Measurements from ENCODE around the gene SYCE3.

Gene SYCE3

DNA sequence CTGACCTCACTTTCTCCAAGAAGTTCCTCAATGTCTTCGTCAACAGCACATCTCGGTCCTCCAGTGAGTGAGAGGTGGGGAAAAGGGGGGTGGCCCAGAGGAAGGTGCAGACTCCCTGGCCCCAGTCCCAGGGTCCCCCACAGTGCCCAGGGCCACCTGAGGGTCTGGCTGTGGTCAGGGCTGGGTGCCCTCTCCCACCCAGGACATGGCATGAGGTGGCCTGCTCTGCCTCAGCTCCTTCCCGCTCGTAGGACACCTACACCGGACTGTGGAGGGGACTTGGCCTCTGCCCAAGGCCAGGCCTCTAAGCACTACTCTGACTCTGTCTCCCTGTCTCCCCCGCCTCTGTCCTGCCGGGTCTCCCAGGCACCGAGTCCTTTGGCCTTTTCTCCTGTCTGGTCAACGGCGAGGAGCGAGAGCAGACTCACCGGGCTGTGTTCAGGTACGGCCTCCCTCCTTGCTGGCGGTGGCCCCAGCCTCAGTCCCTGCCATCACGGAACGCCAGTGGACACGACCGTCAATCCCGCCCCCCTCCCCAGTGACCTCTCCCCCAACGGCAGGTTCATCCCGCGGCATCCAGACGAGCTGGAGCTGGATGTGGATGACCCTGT lies 42.4 kb upstream of the SYCE3 start:
- peaks cover 52 to 81% of the 10 kb centered on the region in 2 experiments for H3K27me3 ChIP-seq (ENCODE audit: control insufficient read depth in 1 of 2, insufficient read depth in 1 of 2, low read length in 2 of 2)
- DNase-seq = no peak
- no peak overlapping the region for H3K4me2 ChIP-seq (ENCODE audit: low read length, poor library complexity, severe bottlenecking)
- H3K36me3 ChIP-seq (ENCODE audit: control insufficient read depth in 1 of 2, insufficient read depth in 2 of 2, low read depth in 1 of 2, low read length in 2 of 2) = peaks cover 0 to 7% of the 10 kb centered on the region in 2 experiments
- 95% methylated on average over 16 of the region's 23 CpGs for WGBS
- no peak overlapping the region for H3K18ac ChIP-seq (ENCODE audit: low read depth in 1 of 2, low read length in 2 of 2)
- no peak overlapping the region for H2BK120ac ChIP-seq (ENCODE audit: low read depth, low read length)
- H2AK5ac ChIP-seq (ENCODE audit: low read length, severe bottlenecking) = no peak overlapping the region
- no peak overlapping the region for H2BK5ac ChIP-seq (ENCODE audit: low read depth, low read length, poor library complexity, severe bottlenecking)
- peaks cover 4% of the 10 kb centered on the region for H3K4me1 ChIP-seq (ENCODE audit: control insufficient read depth, insufficient read depth, low read depth, low read length)
- no peak overlapping the region for H3K23ac ChIP-seq (ENCODE audit: low read length in 2 of 2)
- no peaks in the 10 kb centered on the region for H3K79me1 ChIP-seq (replicated peaks; ENCODE audit: low read length, poor library complexity, severe bottlenecking)
- H3K27ac ChIP-seq (ENCODE audit: low read length, poor library complexity, severe bottlenecking) = no peak overlapping the region
- no peak overlapping the region for H3K4me3 ChIP-seq (ENCODE audit: insufficient read depth in 1 of 2, low read depth in 1 of 2, low read length in 2 of 2)
- no peak overlapping the region for H2BK12ac ChIP-seq (ENCODE audit: low read length in 2 of 2)
- H2AFZ ChIP-seq (ENCODE audit: low read depth, low read length) = no peak overlapping the region
- H4K8ac ChIP-seq (ENCODE audit: low read length) = no peak overlapping the region
- no peak overlapping the region for H3K14ac ChIP-seq (ENCODE audit: low read length in 2 of 2)
- no peaks in the 10 kb centered on the region for H3K9me3 ChIP-seq (ENCODE audit: control insufficient read depth, low read length)
- no peak overlapping the region for H3K9ac ChIP-seq (ENCODE audit: low read length)
- H3K4ac ChIP-seq (ENCODE audit: low read depth in 1 of 2, low read length in 2 of 2) = no peak overlapping the region
- H4K91ac ChIP-seq (ENCODE audit: low read length) = no peak overlapping the region
- H2BK15ac ChIP-seq (ENCODE audit: low read depth, poor library complexity, severe bottlenecking) = no peak overlapping the region

DNA sequence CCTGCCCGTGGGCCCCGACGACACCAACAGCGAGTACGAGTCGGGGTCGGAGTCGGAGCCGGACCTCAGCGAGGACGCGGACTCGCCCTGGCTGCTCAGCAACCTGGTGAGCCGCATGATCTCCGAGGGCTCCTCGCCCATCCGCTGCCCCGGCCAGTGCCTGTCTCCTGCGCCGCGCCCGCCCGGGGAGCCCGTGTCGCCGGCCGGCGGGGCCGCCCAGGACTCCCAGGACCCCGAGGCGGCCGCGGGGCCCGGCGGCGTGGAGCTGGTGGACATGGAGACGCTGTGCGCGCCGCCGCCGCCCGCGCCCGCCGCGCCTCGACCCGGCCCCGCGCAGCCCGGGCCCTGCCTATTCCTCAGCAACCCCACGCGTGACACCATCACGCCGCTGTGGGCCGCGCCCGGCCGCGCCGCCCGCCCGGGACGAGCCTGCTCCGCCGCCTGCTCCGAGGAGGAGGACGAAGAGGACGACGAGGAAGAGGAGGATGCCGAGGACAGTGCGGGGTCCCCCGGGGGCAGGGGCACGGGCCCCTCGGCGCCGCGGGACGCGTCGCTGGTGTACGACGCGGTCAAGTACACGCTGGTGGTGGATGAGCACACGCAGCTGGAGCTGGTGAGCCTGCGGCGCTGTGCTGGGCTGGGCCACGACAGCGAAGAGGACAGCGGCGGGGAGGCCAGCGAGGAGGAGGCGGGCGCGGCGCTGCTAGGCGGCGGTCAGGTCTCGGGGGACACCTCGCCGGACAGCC lies 41.7 kb upstream of the SYCE3 start:
- H3K23ac ChIP-seq (ENCODE audit: low read length in 2 of 2) = no peak overlapping the region
- H2BK12ac ChIP-seq (ENCODE audit: low read length in 2 of 2) = no peak overlapping the region
- H2AK5ac ChIP-seq (ENCODE audit: low read length, severe bottlenecking) = no peak overlapping the region
- no peak overlapping the region for H3K4me2 ChIP-seq (ENCODE audit: low read length, poor library complexity, severe bottlenecking)
- H3K79me1 ChIP-seq (replicated peaks; ENCODE audit: low read length, poor library complexity, severe bottlenecking) = no peaks in the 10 kb centered on the region
- H4K8ac ChIP-seq (ENCODE audit: low read length) = no peak overlapping the region
- peaks cover 0 to 7% of the 10 kb centered on the region in 2 experiments for H3K36me3 ChIP-seq (ENCODE audit: control insufficient read depth in 1 of 2, insufficient read depth in 2 of 2, low read depth in 1 of 2, low read length in 2 of 2)
- no peak overlapping the region for H4K91ac ChIP-seq (ENCODE audit: low read length)
- peaks cover 55 to 79% of the 10 kb centered on the region in 2 experiments for H3K27me3 ChIP-seq (ENCODE audit: control insufficient read depth in 1 of 2, insufficient read depth in 1 of 2, low read length in 2 of 2)
- H3K9ac ChIP-seq (ENCODE audit: low read length) = no peak overlapping the region
- H3K9me3 ChIP-seq (ENCODE audit: control insufficient read depth, low read length) = no peaks in the 10 kb centered on the region
- no peak overlapping the region for H2AFZ ChIP-seq (ENCODE audit: low read depth, low read length)
- H3K4ac ChIP-seq (ENCODE audit: low read depth in 1 of 2, low read length in 2 of 2) = no peak overlapping the region
- 72% methylated on average over 90 of the region's 103 CpGs for WGBS
- H2BK15ac ChIP-seq (ENCODE audit: low read depth, poor library complexity, severe bottlenecking) = no peak overlapping the region
- no peak overlapping the region for H2BK5ac ChIP-seq (ENCODE audit: low read depth, low read length, poor library complexity, severe bottlenecking)
- no peak overlapping the region for H2BK120ac ChIP-seq (ENCODE audit: low read depth, low read length)
- no peak overlapping the region for H3K14ac ChIP-seq (ENCODE audit: low read length in 2 of 2)
- H3K27ac ChIP-seq (ENCODE audit: low read length, poor library complexity, severe bottlenecking) = no peak overlapping the region
- H3K18ac ChIP-seq (ENCODE audit: low read depth in 1 of 2, low read length in 2 of 2) = no peak overlapping the region
- H3K4me3 ChIP-seq (ENCODE audit: insufficient read depth in 1 of 2, low read depth in 1 of 2, low read length in 2 of 2) = no peak overlapping the region
- peaks cover 9% of the 10 kb centered on the region for H3K4me1 ChIP-seq (ENCODE audit: control insufficient read depth, insufficient read depth, low read depth, low read length)
- DNase-seq = no peak

DNA sequence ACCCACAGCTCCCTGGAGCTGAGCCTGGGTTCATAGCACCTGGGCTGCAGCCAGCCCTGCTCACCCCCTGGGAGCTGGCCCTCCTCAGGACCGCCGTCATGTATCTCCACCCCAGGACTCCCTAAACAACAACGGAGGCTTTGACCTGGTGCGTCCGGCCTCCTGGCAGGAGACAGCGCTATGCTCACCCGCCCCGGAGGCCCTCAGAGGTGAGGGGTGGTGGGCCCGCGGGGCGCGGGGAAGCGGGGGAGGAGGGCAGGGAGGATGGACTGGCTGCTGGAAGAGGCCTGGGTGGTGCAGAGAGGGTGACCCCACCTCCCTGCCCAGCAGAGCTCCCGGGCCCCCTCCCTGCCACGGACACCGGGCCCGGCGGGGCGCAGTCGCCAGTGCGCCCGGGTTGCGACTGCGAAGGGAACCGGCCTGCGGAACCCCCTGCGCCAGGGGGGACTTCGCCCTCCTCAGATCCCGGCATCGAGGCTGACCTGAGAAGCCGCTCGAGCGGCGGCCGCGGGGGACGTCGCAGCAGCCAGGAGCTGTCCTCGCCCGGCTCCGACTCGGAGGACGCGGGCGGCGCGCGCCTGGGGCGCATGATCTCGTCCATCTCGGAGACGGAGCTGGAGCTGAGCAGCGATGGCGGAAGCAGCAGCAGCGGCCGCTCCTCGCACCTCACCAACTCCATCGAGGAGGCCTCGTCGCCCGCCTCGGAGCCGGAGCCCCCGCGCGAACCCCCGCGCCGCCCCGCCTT lies 41.0 kb upstream of the SYCE3 start:
- Histone ChIP-seq H3K4ac (ENCODE audit: low read depth in 1 of 2, low read length in 2 of 2) (no peak overlapping the region), H3K36me3 (ENCODE audit: control insufficient read depth in 1 of 2, insufficient read depth in 2 of 2, low read depth in 1 of 2, low read length in 2 of 2) (peaks cover 0 to 7% of the 10 kb centered on the region in 2 experiments), H3K9ac (ENCODE audit: low read length) (no peak overlapping the region), H3K14ac (ENCODE audit: low read length in 2 of 2) (no peak overlapping the region), H3K23ac (ENCODE audit: low read length in 2 of 2) (no peak overlapping the region), H3K4me3 (ENCODE audit: insufficient read depth in 1 of 2, low read depth in 1 of 2, low read length in 2 of 2) (no peak overlapping the region), H2BK5ac (ENCODE audit: low read depth, low read length, poor library complexity, severe bottlenecking) (no peak overlapping the region), H3K4me2 (ENCODE audit: low read length, poor library complexity, severe bottlenecking) (no peak overlapping the region), H2AK5ac (ENCODE audit: low read length, severe bottlenecking) (no peak overlapping the region), H4K91ac (ENCODE audit: low read length) (no peak overlapping the region), H2BK120ac (ENCODE audit: low read depth, low read length) (no peak overlapping the region), H2BK15ac (ENCODE audit: low read depth, poor library complexity, severe bottlenecking) (no peak overlapping the region), H3K9me3 (ENCODE audit: control insufficient read depth, low read length) (no peaks in the 10 kb centered on the region), H2AFZ (ENCODE audit: low read depth, low read length) (no peak overlapping the region), H3K79me1 (replicated peaks; ENCODE audit: low read length, poor library complexity, severe bottlenecking) (no peaks in the 10 kb centered on the region), H3K27me3 (ENCODE audit: control insufficient read depth in 1 of 2, insufficient read depth in 1 of 2, low read length in 2 of 2) (peaks cover 59 to 77% of the 10 kb centered on the region in 2 experiments), H2BK12ac (ENCODE audit: low read length in 2 of 2) (no peak overlapping the region), H3K4me1 (ENCODE audit: control insufficient read depth, insufficient read depth, low read depth, low read length) (peaks cover 9% of the 10 kb centered on the region), H4K8ac (ENCODE audit: low read length) (no peak overlapping the region), H3K18ac (ENCODE audit: low read depth in 1 of 2, low read length in 2 of 2) (no peak overlapping the region), H3K27ac (ENCODE audit: low read length, poor library complexity, severe bottlenecking) (no peak overlapping the region)
- DNase-seq = no peak
- WGBS = 46% methylated on average over 66 of the region's 70 CpGs

DNA sequence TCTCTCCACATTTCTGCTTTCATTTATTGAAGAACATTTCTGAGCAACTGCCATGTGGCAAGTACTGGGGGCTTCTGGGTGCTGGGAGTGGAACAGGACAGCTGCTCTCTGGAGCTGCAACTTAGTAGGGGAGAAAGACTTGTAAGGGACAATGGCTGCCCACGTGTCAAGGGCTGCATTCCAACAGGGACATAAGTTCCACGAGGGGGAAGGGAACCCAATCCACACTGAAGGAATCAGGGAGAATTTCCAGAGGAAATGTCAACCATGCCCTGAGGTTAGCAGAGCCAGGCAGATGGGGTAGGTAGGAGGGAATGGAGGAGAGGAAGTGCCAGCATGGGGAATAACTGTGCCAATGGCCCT lies 39.6 kb upstream of the SYCE3 start:
- H3K4me2 ChIP-seq (ENCODE audit: low read length, poor library complexity, severe bottlenecking) = no peak overlapping the region
- no peak for DNase-seq
- no peak overlapping the region for H3K4ac ChIP-seq (ENCODE audit: low read depth in 1 of 2, low read length in 2 of 2)
- no peak overlapping the region for H4K8ac ChIP-seq (ENCODE audit: low read length)
- H2AFZ ChIP-seq (ENCODE audit: low read depth, low read length) = no peak overlapping the region
- H2BK5ac ChIP-seq (ENCODE audit: low read depth, low read length, poor library complexity, severe bottlenecking) = no peak overlapping the region
- no peak overlapping the region for H3K9ac ChIP-seq (ENCODE audit: low read length)
- H3K23ac ChIP-seq (ENCODE audit: low read length in 2 of 2) = no peak overlapping the region
- H2BK12ac ChIP-seq (ENCODE audit: low read length in 2 of 2) = no peak overlapping the region
- no peak overlapping the region for H2BK120ac ChIP-seq (ENCODE audit: low read depth, low read length)
- H3K9me3 ChIP-seq (ENCODE audit: control insufficient read depth, low read length) = no peaks in the 10 kb centered on the region
- H4K91ac ChIP-seq (ENCODE audit: low read length) = no peak overlapping the region
- no peak overlapping the region for H2AK5ac ChIP-seq (ENCODE audit: low read length, severe bottlenecking)
- no peak overlapping the region for H3K27ac ChIP-seq (ENCODE audit: low read length, poor library complexity, severe bottlenecking)
- peaks cover 0 to 7% of the 10 kb centered on the region in 2 experiments for H3K36me3 ChIP-seq (ENCODE audit: control insufficient read depth in 1 of 2, insufficient read depth in 2 of 2, low read depth in 1 of 2, low read length in 2 of 2)
- no peak overlapping the region for H3K14ac ChIP-seq (ENCODE audit: low read length in 2 of 2)
- no peaks in the 10 kb centered on the region for H3K79me1 ChIP-seq (replicated peaks; ENCODE audit: low read length, poor library complexity, severe bottlenecking)
- no peak overlapping the region for H3K18ac ChIP-seq (ENCODE audit: low read depth in 1 of 2, low read length in 2 of 2)
- WGBS = 23% methylated on average over 2 of the region's 2 CpGs
- H2BK15ac ChIP-seq (ENCODE audit: low read depth, poor library complexity, severe bottlenecking) = no peak overlapping the region
- no peak overlapping the region for H3K4me3 ChIP-seq (ENCODE audit: insufficient read depth in 1 of 2, low read depth in 1 of 2, low read length in 2 of 2)
- peaks cover 9% of the 10 kb centered on the region for H3K4me1 ChIP-seq (ENCODE audit: control insufficient read depth, insufficient read depth, low read depth, low read length)
- H3K27me3 ChIP-seq (ENCODE audit: control insufficient read depth in 1 of 2, insufficient read depth in 1 of 2, low read length in 2 of 2) = peaks cover 61 to 69% of the 10 kb centered on the region in 2 experiments
